ENCODE data around the gene THSD4. TPM values are rescaled to one million over a fixed set of nuclear protein-coding genes. Genes with fewer than 3 reads are reported as not detected.
A peak's percentile ranks its signal among the peaks of the same experiment; 100 is the strongest.

THSD4 gene
- total RNA-seq, 1 donor from 2014 or later: 1.6 TPM

DNA sequence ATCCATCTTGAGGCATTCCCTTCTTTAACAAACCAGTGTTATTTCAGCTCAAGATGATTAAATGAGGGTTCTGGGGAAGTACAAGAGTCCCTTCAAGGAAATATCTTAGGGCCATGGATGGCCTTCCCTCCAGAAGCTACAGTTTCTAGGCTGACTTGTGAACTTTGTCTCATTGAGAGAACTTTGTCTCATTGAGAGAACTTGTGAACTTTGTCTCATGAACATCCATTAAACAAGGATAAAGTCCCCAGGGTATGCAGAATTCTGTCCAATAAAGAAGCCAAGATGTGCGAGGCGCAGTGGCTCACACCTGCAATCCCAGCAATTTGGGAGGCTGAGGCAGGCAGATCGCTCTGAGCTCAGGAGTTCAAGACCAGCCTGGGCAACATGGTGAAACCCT, 341.5 kb downstream of the THSD4 start:
- FAIRE-seq (no peak), DNase-seq (ENCODE audit: low spot score in 2 of 2) (no peak)

DNA sequence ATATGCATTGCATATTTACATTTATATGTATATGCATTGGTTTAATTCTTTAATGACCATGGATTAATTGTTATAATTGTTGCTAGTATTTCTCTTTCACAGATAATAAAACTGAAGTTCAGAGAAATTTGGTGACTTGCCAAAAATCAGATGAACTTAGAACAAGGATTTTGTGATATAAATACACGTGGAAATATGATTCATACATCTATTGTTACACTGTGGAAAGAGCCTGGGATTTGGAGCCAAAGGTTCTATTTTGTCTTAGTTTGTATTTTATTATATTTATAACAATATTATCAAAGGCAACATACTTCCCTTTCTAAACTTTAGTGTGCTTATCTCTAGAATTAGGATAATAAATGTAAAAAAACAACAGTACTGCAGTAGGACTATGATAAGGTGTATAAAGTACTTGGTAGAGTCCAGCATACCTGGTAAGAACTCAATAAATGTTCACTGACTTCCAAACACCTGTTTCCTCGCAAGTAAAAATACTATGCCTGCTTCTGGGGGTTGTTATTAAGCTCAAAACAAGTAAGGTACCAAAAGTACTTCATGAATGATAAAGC, 342.9 kb downstream of the THSD4 start:
- DNase-seq (ENCODE audit: low spot score in 2 of 2) (no peak), FAIRE-seq (no peak)

DNA sequence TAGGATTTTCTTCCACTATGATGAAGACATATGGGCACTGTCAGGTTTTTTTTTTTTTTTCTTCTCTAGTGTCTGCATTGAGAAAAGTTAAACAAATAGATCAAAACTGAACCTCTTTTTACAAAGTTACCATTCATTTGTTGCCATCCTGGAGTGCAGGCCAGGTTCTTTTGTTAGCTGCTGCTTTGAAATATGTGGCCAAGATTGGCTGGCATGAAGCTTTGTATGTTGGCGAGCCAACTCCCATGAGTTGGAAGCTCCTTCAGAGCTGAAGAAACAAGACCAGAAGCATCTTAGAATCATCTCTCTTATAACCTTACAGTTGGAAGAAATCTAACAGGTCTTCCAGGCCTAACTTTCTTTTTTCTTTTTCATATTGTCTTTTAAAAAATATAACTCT, 346.5 kb downstream of the THSD4 start:
- no peak for FAIRE-seq

DNA sequence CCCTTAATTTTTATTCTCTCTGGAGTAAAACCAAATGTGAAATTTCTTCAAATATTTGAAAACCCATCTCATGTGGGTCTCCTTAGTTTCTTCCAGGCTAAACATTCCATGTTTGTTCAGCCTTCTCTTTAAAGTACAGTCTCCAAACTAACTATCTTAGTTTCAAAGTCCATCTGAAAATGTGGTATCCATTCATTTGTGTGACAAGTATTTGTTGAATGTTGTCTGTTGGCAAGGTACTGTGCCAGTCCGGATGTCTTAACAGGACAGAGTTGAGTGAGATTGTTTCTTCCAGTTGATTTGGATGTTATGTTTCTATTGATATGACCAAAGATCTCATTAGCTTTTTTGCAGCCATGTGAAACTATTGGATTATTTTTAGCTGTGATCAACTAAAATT, 347.4 kb downstream of the THSD4 start:
- DNase-seq (ENCODE audit: low spot score in 2 of 2) (no peak), FAIRE-seq (no peak)

More for the DNA sequence above, 346.5 kb downstream of the THSD4 start:
- DNase-seq (ENCODE audit: low spot score in 2 of 2): no peak

DNA sequence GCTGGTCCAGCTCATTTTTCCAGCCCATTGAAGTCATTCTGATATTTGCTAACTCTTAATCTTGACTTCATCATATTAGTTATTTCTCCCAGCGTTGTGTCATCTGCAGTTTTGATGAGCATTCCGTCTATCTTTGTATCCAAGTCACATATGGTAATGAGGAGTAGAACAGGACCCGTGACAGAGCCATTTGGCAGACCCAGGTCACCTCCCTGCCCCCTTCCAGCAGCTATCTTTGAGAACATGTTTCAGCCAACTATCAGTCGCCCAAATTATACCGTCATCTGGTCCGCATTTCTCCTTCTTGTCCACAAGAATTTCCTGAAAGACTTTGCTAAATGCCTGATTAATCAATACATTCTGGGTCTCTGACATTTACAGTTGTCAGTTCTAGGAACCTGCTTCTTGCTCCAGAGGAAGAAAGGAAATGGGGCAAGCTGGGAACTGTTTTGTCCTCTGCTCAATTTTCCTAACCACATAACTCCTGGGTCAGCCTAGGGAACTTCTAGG, 347.9 kb downstream of the THSD4 start:
- DNase-seq (ENCODE audit: low spot score in 2 of 2): no peak
- FAIRE-seq: no peak

DNA sequence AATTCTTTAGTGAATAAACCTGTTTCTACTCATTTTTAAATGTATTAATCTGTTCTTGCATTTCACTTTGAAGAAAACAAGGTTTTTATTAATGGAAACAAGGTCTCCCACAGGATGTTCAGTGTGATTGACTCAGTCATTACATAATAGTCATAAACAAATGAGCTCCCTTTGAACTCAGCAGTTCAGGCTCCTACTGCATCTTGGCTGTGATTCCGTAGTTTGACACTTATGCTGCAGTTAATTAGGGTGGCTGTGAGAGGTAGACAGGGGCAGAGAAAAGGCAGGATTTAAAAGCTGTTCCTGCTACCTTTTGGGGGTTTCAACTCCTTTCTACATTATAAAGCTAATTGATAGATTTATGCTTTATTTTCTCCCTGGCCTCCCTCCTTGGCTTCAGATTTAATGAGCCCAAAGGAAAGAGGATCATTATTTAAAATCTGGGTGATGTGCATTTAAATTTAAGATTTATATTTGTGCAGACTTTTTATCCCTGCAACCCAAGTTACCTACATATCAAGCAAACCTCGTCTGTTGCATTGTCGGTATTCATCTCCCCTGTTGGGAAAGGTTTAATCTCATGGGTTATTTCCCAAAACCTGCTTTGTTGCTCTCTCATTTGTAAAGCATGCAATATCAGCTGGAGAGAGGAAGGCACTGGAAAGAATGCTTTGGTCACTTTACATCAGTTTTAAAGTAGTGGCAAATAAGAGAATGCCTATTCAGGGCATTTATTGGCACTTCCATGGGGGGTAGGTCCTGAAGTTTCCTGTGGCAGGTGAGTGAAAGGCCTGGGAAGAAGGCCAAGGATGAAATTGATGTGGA, 350.1 kb downstream of the THSD4 start:
- no peak for FAIRE-seq
- peak in 1 of 2 donors; percentile 23 for DNase-seq (ENCODE audit: low spot score in 2 of 2)

DNA sequence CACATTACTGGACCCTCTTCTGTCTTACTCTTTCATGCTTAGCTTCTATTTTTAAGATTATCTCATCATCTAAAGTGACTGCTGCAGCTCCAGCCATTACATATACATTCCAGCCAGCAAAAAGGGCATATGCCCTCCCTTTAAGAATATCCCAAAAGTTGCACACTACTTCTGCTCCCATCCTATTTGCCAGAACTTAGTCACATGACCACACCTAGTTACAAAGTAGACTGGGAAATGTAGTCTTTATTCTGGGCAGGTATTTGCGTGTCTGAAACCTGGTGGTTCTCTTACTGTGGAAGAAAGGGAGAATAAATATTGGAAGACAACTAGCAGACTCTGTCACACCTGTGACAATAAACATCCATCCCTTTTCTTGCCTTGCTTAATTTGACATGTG, 353.4 kb downstream of the THSD4 start:
- DNase-seq (ENCODE audit: low spot score in 2 of 2) (no peak), FAIRE-seq (no peak)

DNA sequence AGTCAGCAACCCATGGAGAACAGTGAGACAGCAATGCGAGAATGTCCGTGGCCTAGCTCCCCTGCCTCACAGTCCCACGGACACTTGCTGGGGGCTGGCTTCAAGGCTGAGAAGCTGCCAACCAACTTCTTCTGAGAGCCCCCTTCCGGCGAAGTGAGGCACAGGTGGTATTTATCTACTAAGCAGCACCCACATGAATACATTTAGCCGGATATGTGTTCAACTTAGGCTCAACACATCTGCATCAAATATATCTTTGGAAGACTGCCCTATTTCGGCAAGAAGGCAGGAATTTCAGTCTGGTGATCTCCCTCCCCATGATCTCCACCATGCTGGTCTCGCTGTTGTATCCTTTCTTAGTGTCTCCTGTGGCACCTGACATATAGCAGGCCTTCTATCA, 354.1 kb downstream of the THSD4 start:
- no peak for DNase-seq (ENCODE audit: low spot score in 2 of 2)
- no peak for FAIRE-seq

DNA sequence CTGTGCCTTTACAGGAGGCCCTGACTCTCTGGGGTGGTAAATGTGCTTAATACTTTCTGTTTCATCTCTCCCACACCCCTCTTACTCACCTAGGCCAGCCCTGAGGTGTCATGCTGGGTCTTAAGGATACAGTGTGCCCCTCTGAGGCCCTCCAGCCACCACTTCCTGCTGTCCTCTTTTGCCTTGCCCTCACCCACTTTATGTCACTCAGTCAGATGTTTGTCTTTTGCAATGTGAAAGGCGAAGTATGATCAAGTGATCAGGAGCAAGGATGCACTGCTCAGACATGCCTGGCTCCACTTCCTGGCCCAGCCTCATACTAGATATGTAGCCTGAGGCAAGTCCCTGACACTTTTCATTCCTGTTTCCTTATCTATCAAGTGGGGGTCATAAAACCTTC, 356.1 kb downstream of the THSD4 start:
- DNase-seq (ENCODE audit: low spot score in 2 of 2) (no peak), FAIRE-seq (no peak)

DNA sequence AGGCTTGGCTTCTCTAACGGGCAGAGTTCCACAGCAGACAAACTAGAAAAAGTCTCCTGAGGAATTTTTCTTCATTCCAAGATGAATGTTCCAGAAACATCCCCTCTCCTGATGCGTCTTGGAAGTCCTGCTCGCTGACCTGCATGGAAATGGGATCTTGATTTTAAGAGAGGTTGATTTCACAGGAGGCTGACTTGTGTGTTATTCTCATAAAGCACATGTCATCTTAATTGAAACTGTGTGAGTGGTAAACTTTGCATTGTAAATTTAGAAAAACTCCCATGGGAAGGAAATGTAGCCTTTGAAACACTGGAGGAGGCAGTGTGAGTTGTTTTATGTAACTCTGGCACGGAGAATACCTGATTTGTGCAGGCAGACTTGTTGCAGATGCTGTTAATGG, 357.3 kb downstream of the THSD4 start:
- peak in 1 of 2 donors; percentile 22 for DNase-seq (ENCODE audit: low spot score in 2 of 2)
- no peak for FAIRE-seq

DNA sequence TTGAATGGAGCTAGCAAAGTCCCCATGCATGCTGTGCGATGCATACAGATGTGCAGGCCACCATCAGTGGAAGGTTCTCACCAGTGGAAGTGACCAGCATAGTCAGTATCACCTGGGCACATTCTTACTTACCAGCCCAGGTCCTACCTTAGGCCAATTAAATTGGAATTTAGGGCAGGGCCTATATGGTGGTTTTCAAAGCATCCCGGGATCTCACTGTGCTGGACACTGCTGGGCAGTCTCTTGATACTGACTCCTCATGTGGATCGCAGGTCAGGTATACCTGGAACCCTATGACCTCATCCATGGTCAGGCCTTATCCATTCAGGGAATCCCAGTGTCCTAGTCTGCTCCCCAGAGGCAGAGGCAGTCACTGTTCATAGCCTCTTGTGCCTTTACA, 358.5 kb downstream of the THSD4 start:
- DNase-seq (ENCODE audit: low spot score in 2 of 2) (no peak), FAIRE-seq (no peak)

DNA sequence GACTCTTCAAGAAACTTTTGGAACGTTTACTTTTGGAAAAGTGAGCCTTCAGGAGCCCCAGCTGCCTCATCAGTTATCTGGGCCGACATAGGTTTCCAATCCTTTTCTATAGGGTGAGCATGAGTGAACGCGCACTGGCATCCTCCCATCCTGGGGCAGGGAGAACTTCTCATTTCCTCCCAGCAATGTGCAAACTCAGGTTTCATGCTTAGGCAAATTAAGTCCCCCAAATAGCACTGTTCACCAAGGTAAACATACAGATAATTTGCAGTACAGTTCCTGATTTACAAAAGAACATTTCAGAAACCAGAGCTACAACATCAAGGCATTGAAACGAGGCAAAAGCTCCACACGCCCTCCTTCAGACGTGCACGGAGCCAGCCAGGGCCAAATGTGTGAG, 361.6 kb downstream of the THSD4 start:
- DNase-seq (ENCODE audit: low spot score in 2 of 2): no peak
- FAIRE-seq: no peak

DNA sequence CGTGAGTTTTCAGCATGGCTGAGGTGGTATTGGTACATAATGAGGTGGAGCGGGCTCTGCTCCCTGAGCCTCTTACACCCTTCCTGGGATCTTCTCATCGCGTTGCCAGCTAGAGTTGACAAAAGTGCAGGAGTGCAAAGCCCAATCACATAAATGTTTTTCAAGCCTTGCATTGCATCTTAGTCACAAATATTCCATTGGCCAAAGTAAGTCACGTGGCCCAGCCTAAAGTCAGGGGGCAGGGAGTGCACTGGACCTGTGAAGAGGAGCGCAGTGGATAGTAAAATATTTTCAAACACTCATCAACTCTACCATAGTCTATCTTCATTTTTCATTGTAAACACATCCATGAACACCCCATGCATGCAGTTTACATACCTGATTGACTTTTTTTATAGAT, 365.3 kb downstream of the THSD4 start:
- DNase-seq (ENCODE audit: low spot score in 2 of 2): no peak
- no peak for FAIRE-seq

DNA sequence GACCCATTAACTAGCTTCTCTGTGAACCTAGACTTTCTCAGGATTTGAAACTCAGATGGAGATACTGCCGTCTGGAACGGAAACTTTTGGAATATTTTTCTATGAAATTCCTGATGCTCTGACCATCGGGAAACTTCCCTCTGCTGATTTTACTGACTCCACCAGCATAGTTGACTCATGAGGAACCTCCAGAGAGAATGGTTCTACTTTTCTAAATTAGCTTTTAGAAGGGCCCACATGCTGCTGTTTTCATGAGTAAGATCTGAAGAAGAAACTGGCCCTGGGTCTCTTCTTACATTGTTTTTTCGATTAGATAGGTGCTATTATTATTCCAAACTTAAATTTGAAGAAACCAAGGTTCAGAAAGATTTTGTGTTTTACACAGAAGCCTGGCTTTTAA, 368.8 kb downstream of the THSD4 start:
- no peak for FAIRE-seq
- DNase-seq (ENCODE audit: low spot score in 2 of 2): no peak

DNA sequence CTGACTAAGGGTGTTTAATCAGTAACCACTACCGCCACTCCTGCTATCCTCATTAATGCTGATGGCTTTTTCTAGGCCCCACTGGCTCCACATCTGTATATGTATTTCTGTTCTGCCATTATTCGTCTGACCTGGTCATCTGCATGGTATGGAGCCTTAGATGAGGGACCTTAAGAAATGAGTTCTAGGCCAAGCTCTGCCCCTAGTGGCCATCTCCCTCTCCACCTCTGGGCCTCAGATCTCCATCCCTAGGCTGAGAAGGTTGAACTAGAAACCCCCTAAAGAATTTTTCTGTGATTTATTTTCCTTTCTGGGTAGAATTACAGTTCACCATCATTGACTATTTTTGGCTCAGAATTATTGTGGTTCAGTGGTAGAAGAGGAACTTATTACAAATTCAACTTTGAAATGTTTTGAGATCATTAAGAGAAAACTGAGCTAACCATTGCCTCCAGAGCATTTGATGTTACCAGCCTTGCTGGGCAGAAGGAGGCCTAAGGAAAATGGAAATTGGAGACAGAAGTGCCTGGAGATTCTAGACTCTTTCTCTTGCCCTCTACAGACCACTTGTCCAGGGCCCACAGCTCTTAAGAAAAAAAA, 369.9 kb downstream of the THSD4 start:
- FAIRE-seq (no peak), DNase-seq (ENCODE audit: low spot score in 2 of 2) (no peak)

DNA sequence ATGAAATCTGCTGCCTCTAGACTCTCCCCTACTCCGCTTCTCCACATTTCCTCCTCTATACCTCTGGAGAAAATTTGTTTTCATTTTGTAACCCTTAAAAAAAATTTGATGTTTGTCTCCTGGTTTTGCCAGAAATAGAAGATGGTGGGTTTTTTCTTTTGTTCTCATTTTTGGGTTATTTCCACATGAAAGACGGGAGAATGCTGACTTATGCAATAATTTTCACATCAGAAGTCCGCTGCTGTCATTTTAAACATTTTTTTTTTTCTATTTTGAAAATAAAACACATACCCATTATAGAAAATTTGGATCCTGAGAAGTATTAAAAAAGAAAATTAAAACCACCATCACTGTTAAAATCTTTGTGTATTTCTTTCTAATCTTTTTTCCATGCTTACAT, 374.3 kb downstream of the THSD4 start:
- FAIRE-seq (no peak), DNase-seq (ENCODE audit: low spot score in 2 of 2) (no peak)

DNA sequence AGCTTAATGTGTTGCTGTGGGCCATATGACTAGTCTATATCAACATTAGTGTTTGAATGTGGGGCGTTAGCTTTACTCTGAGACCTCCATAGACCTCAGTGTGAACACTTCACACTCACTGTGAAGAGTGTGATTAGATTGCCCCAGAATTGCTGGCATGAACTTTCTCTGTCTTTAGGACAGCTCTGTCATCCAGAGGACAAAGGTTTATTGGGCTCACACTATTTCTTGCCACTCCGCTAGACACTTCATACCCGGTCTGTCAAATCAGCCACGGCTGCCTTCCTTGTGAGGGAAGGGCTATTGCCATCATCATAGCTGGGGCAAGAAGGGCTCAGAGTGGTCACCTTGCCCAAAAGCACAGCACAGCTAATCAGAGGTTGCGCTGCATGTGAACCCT, 378.3 kb downstream of the THSD4 start:
- FAIRE-seq (no peak), DNase-seq (ENCODE audit: low spot score in 2 of 2) (no peak)

DNA sequence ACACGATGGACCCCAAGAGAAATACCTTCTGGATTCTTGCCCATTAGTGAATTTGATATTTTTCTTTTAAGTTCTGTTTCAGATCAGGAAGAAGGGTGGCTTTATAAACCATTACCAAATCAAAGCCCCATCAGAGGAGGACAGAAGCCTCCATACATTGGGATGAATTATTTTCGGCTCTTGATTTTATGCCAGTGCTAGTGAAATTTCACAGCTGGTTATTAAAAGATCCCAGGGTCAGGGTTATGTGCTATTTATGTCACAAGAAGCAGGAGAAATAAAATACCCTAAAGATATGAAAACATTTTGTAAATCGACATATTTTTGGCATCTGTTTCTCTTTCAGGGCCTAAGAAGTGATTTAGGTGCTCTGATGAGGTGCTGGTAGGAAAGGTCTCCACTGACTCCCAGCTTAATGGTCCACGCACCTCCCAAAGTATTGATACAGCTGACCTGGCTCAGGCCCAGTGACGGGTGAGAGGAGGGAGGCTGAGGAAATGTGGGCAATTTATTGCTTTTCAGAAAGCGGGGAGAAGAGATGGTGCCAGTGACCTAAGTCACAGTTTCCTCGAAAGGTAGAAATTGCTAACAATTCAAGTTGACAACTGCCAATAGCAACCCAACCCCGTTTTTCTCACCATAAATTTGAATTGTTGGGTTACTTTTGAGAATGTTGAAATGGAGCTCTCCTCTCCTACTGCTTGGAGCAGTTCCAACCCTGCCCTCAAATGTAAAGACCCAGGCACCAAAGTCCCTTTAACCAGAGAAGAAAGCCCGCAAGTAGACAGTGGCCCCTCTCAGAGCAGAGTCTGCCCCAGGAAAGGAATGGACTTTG, 379.5 kb downstream of the THSD4 start:
- FAIRE-seq: no peak
- DNase-seq (ENCODE audit: low spot score in 2 of 2): no peak

DNA sequence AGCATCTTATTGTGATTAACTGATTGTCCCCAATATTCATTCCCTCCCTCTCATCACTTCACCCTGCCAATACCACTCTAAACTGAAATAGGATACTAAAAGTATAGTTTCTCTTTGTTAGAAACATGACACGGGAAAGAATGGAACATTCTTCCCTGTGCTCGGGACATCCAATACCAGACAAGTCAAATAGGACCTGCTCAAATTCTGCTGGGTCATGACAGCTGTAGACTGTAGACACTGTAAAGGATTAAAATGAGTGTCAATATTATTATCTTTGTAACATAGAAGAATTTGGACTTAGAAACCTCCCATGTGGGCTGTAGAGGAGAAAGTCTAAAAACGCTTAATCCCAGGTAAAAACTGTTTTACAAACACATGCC, 380.1 kb downstream of the THSD4 start:
- no peak for DNase-seq (ENCODE audit: low spot score in 2 of 2)
- FAIRE-seq: no peak

DNA sequence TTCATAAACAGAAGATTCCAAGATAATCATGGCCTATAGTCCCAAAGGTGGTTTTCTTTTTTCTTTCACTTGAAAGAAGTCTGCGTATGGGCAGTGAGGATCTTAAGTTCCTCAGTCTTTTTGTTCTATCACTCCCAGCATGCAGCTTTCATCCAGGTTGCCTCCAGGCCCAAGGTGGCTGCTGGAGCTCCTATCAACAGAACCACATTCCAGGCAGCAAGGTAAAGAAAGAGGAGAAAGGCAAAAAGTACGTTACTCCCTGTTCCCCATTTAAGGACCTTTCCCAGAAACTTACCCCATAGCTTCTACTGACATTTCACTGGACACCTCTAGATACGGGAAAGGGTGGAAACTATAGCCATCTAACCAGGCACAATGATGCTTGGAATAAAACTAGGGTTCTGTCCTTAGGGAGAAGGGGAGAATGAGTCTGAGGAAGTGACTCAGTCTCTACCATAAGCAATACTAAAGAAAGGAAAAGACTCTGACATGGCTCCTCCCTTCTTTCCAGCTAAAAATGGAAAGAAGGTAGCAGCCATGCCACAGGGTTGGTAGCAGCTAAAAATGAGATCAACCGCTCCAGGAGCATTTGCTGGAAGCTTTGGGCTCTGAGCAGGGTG, 381.2 kb downstream of the THSD4 start:
- FAIRE-seq (no peak), DNase-seq (ENCODE audit: low spot score in 2 of 2) (no peak)
